ENCODE results near the gene MEMO1.
"Not testable (repeated sequence)": the region's sequence is repeated elsewhere in the genome, so short reads cannot be mapped to it uniquely, and the experiment has no call there.

The MEMO1 gene

DNA sequence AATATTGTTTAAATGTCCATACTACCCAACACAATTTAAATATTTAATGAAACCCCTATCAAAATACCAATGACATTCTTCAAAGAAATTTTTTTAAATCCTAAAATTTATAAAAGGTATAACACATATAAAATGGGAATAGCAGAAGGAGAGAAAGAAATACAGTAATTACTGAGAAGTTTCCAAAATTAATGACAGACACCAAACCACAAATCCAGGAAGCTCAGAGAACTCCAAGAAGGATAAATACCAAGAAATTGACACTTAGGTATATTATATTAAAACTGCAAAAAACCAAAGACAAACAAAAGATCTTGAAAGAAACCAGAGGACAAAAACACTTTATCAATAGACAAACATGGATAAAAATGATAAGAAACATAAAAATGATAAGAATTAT is 101.1 kb downstream of the MEMO1 start:
- Histone ChIP-seq H3K27ac (ENCODE audit: low read depth, low read length) (no peak overlapping the region), H3K4me1 (ENCODE audit: control insufficient read depth, insufficient read depth, low read length, unreplicated experiment) (no peaks in the 10 kb centered on the region), H2AFZ (ENCODE audit: low read length, unreplicated experiment) (no peak overlapping the region), H3K27me3 (ENCODE audit: insufficient read depth, low read length) (no peaks in the 10 kb centered on the region), H3K36me3 (ENCODE audit: insufficient read depth, low read length) (peaks cover 6% of the 10 kb centered on the region), H3K4me3 (ENCODE audit: low read depth, low read length) (no peak overlapping the region), H3K79me2 (ENCODE audit: control insufficient read depth, insufficient read depth, low read length, unreplicated experiment) (no peaks in the 10 kb centered on the region)

DNA sequence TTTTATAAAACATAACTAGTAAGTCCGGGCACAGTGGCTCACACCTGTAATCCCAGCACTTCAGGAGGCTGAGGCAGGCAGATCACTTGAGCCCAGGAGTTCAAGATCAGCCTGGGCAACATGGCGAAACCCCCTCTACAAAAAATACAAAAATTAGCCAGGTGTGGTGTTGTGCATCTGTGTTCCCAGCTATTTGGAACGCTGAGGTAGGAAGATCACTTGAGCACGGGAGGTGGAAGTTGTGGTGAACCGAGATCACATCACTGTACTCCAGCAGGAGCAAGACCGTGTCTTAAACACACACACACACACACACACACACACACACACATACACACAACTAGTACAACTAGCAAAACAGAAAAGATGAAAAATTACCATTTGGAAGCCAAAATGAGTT is 103.3 kb downstream of the MEMO1 start:
- not testable (repeated sequence) for H3K4me3 ChIP-seq (ENCODE audit: low read depth, low read length); H3K79me2 ChIP-seq (ENCODE audit: control insufficient read depth, insufficient read depth, low read length, unreplicated experiment); H2AFZ ChIP-seq (ENCODE audit: low read length, unreplicated experiment); H3K27ac ChIP-seq (ENCODE audit: low read depth, low read length); H3K27me3 ChIP-seq (ENCODE audit: insufficient read depth, low read length); H3K4me1 ChIP-seq (ENCODE audit: control insufficient read depth, insufficient read depth, low read length, unreplicated experiment); H3K36me3 ChIP-seq (ENCODE audit: insufficient read depth, low read length)

DNA sequence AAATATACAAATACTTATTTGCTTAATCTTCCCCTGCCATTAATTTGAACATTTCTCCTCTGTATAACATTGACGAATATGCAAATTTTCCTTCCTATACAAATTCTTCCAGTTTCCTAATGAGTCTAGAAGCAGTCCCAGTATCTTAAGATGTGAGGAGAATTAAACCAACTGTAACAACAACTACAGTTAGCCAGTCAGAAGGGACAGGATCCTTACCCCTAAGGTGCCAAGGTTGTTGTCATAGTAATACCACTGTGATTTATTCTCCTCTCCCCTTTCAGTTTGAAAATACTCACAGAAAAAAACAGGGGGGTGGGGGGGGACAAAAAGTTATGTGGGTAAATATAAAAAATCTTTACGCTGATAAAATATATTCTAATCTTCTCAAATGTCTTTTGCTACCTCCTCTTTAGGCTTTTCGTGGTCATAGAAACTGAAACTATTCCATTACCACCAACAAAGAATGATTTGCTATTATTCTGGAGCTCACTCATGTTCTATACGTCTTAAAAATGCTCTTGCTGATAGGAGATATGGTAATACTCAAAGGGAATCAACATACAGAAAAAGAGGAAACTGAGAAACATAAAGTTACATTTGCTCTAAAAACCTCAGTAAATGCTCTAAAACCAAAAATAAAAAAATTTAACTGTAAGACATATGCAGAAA is 107.6 kb downstream of the MEMO1 start:
- no peak overlapping the region for H3K27ac ChIP-seq (ENCODE audit: low read depth, low read length)
- peaks cover 6% of the 10 kb centered on the region; the same call in 1 of the 2 replicates for H3K36me3 ChIP-seq (ENCODE audit: insufficient read depth, low read length)
- no peaks in the 10 kb centered on the region for H3K79me2 ChIP-seq (ENCODE audit: control insufficient read depth, insufficient read depth, low read length, unreplicated experiment)
- H3K4me3 ChIP-seq (ENCODE audit: low read depth, low read length), result no peak overlapping the region
- no peaks in the 10 kb centered on the region for H3K27me3 ChIP-seq (ENCODE audit: insufficient read depth, low read length)
- no peak overlapping the region for H2AFZ ChIP-seq (ENCODE audit: low read length, unreplicated experiment)
- no peaks in the 10 kb centered on the region for H3K4me1 ChIP-seq (ENCODE audit: control insufficient read depth, insufficient read depth, low read length, unreplicated experiment)

DNA sequence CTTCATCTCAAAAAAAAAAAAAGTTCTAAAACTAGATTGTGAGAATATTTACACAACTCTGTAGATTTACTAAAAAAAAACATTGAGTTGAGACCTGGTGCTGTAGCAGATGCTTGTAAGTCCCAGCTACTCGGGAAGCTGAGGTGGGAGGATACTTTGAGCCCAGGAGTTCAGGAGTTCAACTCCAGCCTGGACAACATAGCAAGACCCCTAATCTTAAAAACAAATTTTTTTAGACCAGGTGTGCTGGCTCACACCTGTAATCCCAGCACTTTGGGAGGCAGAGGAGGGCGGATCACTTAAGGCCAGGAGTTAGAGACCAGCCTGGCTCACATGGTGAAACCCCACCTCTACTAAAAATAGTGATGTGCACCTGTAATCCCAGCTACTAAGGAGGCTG is 108.9 kb downstream of the MEMO1 start:
- H3K27me3 ChIP-seq (ENCODE audit: insufficient read depth, low read length), result no peaks in the 10 kb centered on the region
- H3K4me1 ChIP-seq (ENCODE audit: control insufficient read depth, insufficient read depth, low read length, unreplicated experiment), result no peaks in the 10 kb centered on the region
- no peak overlapping the region for H3K27ac ChIP-seq (ENCODE audit: low read depth, low read length)
- H2AFZ ChIP-seq (ENCODE audit: low read length, unreplicated experiment), result no peak overlapping the region
- no peaks in the 10 kb centered on the region for H3K79me2 ChIP-seq (ENCODE audit: control insufficient read depth, insufficient read depth, low read length, unreplicated experiment)
- peaks cover 6% of the 10 kb centered on the region; the same call in 1 of the 2 replicates for H3K36me3 ChIP-seq (ENCODE audit: insufficient read depth, low read length)
- no peak overlapping the region for H3K4me3 ChIP-seq (ENCODE audit: low read depth, low read length)

DNA sequence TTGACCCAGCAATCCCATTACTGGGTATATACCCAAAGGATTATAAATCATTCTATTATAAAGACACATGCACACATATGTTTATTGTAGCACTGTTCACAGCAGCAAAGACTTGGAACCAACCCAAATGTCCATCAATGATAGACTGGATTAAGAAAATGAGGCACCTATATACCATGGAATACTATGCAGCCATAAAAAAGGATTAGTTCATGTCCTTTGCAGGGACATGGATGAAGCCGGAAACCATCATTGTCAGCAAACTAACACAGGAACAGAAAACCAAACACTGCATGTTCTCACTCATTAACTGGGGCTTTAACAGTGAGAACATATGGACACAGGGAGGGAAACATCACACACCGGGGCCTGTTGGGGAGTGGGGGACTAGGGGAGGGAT is 110.7 kb downstream of the MEMO1 start:
- not testable (repeated sequence) for H3K4me1 ChIP-seq (ENCODE audit: control insufficient read depth, insufficient read depth, low read length, unreplicated experiment); H3K79me2 ChIP-seq (ENCODE audit: control insufficient read depth, insufficient read depth, low read length, unreplicated experiment); H3K36me3 ChIP-seq (ENCODE audit: insufficient read depth, low read length); H3K4me3 ChIP-seq (ENCODE audit: low read depth, low read length); H3K27me3 ChIP-seq (ENCODE audit: insufficient read depth, low read length); H3K27ac ChIP-seq (ENCODE audit: low read depth, low read length); H2AFZ ChIP-seq (ENCODE audit: low read length, unreplicated experiment)

DNA sequence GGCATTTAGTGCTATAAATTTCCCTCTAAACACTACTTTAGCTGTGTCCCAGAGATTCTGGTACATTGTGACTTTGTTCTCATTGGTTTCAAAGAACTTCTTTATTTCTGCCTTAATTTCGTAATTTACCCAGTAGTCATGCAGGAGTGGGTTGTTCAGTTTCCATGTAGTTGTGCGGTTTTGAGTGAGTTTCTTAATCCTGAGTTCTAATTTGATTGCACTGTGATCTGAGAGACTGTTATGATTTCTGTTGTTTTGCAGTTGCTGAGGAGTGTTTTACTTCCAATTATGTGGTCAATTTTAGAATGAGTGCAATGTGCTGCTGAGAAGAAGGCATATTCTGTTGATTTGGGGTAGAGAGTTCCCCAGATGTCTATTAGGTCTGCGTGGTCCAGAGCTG is 112.5 kb downstream of the MEMO1 start:
- not testable (repeated sequence) for H3K27ac ChIP-seq (ENCODE audit: low read depth, low read length); H3K79me2 ChIP-seq (ENCODE audit: control insufficient read depth, insufficient read depth, low read length, unreplicated experiment); H3K27me3 ChIP-seq (ENCODE audit: insufficient read depth, low read length); H3K4me3 ChIP-seq (ENCODE audit: low read depth, low read length); H3K4me1 ChIP-seq (ENCODE audit: control insufficient read depth, insufficient read depth, low read length, unreplicated experiment); H2AFZ ChIP-seq (ENCODE audit: low read length, unreplicated experiment); H3K36me3 ChIP-seq (ENCODE audit: insufficient read depth, low read length)

DNA sequence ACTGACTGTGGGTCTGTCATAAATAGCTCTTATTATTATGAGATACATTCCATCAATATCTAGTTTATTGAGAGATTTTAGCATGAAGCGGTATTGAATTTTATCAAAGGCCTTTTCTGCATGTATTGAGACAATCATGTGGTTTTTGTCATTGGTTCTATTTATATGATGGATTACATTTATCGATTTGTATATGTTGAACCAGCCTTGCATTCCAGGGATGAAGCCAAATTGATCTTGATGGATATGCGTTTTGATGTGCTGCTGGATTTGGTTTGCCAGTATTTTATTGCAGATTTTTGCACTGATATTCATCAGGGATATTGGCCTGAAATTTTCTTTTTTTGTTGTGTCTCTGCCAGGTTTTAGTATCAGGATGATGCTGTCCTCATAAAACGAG is 113.5 kb downstream of the MEMO1 start:
- not testable (repeated sequence) for H3K27ac ChIP-seq (ENCODE audit: low read depth, low read length); H3K4me1 ChIP-seq (ENCODE audit: control insufficient read depth, insufficient read depth, low read length, unreplicated experiment); H3K79me2 ChIP-seq (ENCODE audit: control insufficient read depth, insufficient read depth, low read length, unreplicated experiment); H3K4me3 ChIP-seq (ENCODE audit: low read depth, low read length); H3K27me3 ChIP-seq (ENCODE audit: insufficient read depth, low read length); H2AFZ ChIP-seq (ENCODE audit: low read length, unreplicated experiment); H3K36me3 ChIP-seq (ENCODE audit: insufficient read depth, low read length)

DNA sequence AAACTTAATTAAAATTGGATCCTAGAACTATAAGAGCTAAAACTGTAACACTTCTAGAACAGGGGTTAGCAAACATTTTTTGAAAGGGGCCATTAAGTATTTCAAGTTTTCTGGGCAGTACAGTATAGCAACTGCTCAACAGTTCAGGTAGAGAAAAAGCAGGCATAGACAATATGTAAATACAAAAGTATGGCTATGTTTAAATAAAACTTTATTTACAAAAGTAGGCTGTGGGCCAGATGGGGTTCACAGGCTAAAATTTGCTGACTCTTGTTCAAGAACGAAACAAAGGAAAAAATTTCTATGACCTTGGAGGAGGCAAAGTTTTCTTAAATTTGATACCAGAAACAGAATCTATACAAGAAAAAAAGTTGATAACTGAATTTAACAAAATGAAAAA is 114.5 kb downstream of the MEMO1 start:
- H3K36me3 ChIP-seq (ENCODE audit: insufficient read depth, low read length), result peaks cover 6% of the 10 kb centered on the region; the same call in 1 of the 2 replicates
- no peak overlapping the region for H3K4me3 ChIP-seq (ENCODE audit: low read depth, low read length)
- no peaks in the 10 kb centered on the region for H3K27me3 ChIP-seq (ENCODE audit: insufficient read depth, low read length)
- no peaks in the 10 kb centered on the region for H3K4me1 ChIP-seq (ENCODE audit: control insufficient read depth, insufficient read depth, low read length, unreplicated experiment)
- H3K27ac ChIP-seq (ENCODE audit: low read depth, low read length), result no peak overlapping the region
- no peaks in the 10 kb centered on the region for H3K79me2 ChIP-seq (ENCODE audit: control insufficient read depth, insufficient read depth, low read length, unreplicated experiment)
- no peak overlapping the region for H2AFZ ChIP-seq (ENCODE audit: low read length, unreplicated experiment)

DNA sequence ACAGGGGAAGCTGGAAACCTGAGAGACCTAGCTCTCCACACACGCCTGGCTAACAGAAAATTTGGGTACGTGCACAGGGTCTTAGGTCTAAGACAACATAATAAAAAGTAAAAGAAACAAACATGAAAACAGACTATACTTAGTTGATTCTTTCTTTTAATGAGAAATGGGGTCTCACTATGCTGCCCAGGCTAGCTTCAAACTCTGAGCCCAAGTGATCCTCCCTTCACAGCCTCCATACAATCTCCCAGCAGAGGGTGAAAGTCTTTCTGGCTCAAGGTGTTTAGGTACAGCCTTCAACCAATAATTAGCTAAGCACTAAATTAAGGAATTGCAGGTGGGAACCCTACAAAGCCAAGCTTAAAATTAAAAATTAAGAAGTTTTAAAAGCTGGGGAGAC is 116.2 kb downstream of the MEMO1 start:
- H3K4me1 ChIP-seq (ENCODE audit: control insufficient read depth, insufficient read depth, low read length, unreplicated experiment), result no peaks in the 10 kb centered on the region
- peaks cover 6% of the 10 kb centered on the region; the same call in 1 of the 2 replicates for H3K36me3 ChIP-seq (ENCODE audit: insufficient read depth, low read length)
- H3K27me3 ChIP-seq (ENCODE audit: insufficient read depth, low read length), result no peaks in the 10 kb centered on the region
- no peaks in the 10 kb centered on the region for H3K79me2 ChIP-seq (ENCODE audit: control insufficient read depth, insufficient read depth, low read length, unreplicated experiment)
- H2AFZ ChIP-seq (ENCODE audit: low read length, unreplicated experiment), result no peak overlapping the region
- no peak overlapping the region for H3K27ac ChIP-seq (ENCODE audit: low read depth, low read length)
- no peak overlapping the region for H3K4me3 ChIP-seq (ENCODE audit: low read depth, low read length)

DNA sequence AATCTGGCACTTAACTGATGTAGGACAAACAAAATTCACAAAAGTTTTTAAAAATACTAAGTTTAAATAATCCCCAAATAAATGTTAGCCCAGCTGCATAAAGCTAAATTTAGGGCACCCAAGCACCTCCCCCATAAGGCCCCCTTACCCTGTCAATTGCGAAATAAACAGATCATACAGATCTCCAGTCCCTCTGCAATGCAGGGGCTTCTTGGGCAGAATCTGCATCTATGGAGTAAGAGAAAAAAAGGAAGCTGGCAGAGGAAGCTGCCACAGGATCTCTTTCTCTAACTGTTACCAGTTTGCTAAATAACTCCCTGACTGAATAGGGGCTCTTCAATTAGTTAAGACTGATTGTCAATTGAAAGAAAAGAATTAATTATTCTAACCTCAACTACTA is 117.7 kb downstream of the MEMO1 start:
- H3K79me2 ChIP-seq (ENCODE audit: control insufficient read depth, insufficient read depth, low read length, unreplicated experiment), result no peaks in the 10 kb centered on the region
- no peak overlapping the region for H2AFZ ChIP-seq (ENCODE audit: low read length, unreplicated experiment)
- no peaks in the 10 kb centered on the region for H3K27me3 ChIP-seq (ENCODE audit: insufficient read depth, low read length)
- H3K27ac ChIP-seq (ENCODE audit: low read depth, low read length), result no peak overlapping the region
- H3K4me3 ChIP-seq (ENCODE audit: low read depth, low read length), result no peak overlapping the region
- H3K36me3 ChIP-seq (ENCODE audit: insufficient read depth, low read length), result no peaks in the 10 kb centered on the region
- no peaks in the 10 kb centered on the region for H3K4me1 ChIP-seq (ENCODE audit: control insufficient read depth, insufficient read depth, low read length, unreplicated experiment)

DNA sequence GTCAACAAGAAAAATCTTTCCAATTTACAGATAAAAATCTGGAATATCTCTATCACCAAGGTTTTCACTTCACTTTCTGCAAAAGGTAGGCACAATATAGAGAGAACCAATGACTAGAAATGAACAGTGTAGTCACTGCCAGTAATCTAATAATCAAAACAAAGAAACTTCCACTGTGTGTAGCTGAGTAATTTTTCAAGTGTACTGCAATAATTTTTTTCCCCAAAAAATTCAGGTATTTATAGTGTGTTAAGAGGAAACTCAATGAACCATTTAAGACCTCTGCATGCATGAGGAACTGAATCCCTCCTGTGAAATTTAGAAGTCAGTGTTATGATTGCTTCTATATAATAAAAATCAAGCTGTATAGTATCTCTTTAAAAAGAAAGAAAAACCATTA is 121.8 kb downstream of the MEMO1 start:
- no peaks in the 10 kb centered on the region for H3K27me3 ChIP-seq (ENCODE audit: insufficient read depth, low read length)
- peaks cover 5% of the 10 kb centered on the region for H3K79me2 ChIP-seq (ENCODE audit: control insufficient read depth, insufficient read depth, low read length, unreplicated experiment)
- no peaks in the 10 kb centered on the region for H3K4me1 ChIP-seq (ENCODE audit: control insufficient read depth, insufficient read depth, low read length, unreplicated experiment)
- H3K27ac ChIP-seq (ENCODE audit: low read depth, low read length), result no peak overlapping the region
- no peaks in the 10 kb centered on the region for H3K36me3 ChIP-seq (ENCODE audit: insufficient read depth, low read length)
- H3K4me3 ChIP-seq (ENCODE audit: low read depth, low read length), result no peak overlapping the region
- H2AFZ ChIP-seq (ENCODE audit: low read length, unreplicated experiment), result no peak overlapping the region

All from ACC112 (cell line).